Measurements from ENCODE around the gene MED9.

DNA sequence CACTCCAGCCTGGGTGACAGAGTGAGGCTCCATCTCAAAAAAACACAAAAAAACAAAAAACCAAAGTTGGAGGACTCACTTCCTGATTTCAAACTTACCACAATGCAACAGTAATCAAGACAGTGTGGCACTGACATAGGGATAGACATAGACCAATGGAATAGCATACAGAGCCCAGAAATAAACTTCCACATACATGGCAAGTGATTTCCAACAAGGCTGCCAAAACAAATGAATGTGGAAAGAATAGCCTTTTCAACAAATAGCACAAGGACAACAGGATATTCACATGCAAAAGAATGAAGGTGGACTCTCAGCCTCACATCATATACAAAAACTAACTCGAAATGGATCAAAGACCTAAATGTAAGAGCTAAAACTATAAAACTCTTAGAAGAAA is 56.2 kb downstream of the MED9 start:
- TF ChIP-seq, protein P1, sequence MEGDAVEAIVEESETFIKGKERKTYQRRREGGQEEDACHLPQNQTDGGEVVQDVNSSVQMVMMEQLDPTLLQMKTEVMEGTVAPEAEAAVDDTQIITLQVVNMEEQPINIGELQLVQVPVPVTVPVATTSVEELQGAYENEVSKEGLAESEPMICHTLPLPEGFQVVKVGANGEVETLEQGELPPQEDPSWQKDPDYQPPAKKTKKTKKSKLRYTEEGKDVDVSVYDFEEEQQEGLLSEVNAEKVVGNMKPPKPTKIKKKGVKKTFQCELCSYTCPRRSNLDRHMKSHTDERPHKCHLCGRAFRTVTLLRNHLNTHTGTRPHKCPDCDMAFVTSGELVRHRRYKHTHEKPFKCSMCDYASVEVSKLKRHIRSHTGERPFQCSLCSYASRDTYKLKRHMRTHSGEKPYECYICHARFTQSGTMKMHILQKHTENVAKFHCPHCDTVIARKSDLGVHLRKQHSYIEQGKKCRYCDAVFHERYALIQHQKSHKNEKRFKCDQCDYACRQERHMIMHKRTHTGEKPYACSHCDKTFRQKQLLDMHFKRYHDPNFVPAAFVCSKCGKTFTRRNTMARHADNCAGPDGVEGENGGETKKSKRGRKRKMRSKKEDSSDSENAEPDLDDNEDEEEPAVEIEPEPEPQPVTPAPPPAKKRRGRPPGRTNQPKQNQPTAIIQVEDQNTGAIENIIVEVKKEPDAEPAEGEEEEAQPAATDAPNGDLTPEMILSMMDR (IDR thresholded peaks at IDR 0.05): no peak
- TF ChIP-seq ZFX (IDR thresholded peaks at IDR 0.05; ENCODE audit: borderline replicate concordance): no peak
